ENCODE data around the gene P3H4.

- TF ChIP-seq ZNF274 (IDR thresholded peaks at IDR 0.05; ENCODE audit: low read depth, low read length) (no peak), SUZ12 (IDR thresholded peaks at IDR 0.05; ENCODE audit: extremely low read depth, insufficient read depth, insufficient read length) (no peak), YY1 (IDR thresholded peaks at IDR 0.05; ENCODE audit: insufficient read depth, insufficient read length) (no peak)
Observed at GRCh38 chr17:41806685-41807445, 4.9 kb downstream of the P3H4 start.

All from NT2/D1 (cell line).